Renal cortex interstitium (tissue), 11 donors: Measurements from ENCODE around the gene ARAP2. TPM values are rescaled to one million over a fixed set of nuclear protein-coding genes. Genes with fewer than 3 reads are reported as not detected.

ENCODE experiments used
- DNase-seq, 11 donors: peaks; one replicate each; pipeline ENCODE4 v3.0.0-alpha.2; 2013; ENCODE audit warnings: low read depth in 9 of 11, low spot score in 4 of 11; ENCODE audit errors: extremely low read depth in 1 of 11
- polyA plus RNA-seq, 3 donors: library from polyadenylated mRNA; unstranded; fragments of 120-200 nt; gene quantifications; one replicate each; pipeline ENCODE4 v1.2.1, GENCODE V29; 2013; ENCODE audit not compliant: insufficient read length in 3 of 3

Gene ARAP2
- polyA plus RNA-seq, 3 donors, result 4.6 to 8.4 (median 7.2) TPM

GRCh38 chr4:36078319-36078718 lies 166.0 kb downstream of the ARAP2 start:
- no peak for DNase-seq

GRCh38 chr4:36072529-36072928 lies 171.8 kb downstream of the ARAP2 start:
- DNase-seq, result no peak

- DNase-seq, result no peak
These were observed 177.2 kb downstream of the ARAP2 start for GRCh38 chr4:36067116-36067515.

- DNase-seq, result no peak
These were observed 178.9 kb downstream of the ARAP2 start for GRCh38 chr4:36065274-36065871.

- no peak for DNase-seq
These were observed 180.2 kb downstream of the ARAP2 start for GRCh38 chr4:36064117-36064516.

- DNase-seq, result no peak
These were observed 188.2 kb downstream of the ARAP2 start for GRCh38 chr4:36056136-36056535.

GRCh38 chr4:36054694-36055422 lies 189.5 kb downstream of the ARAP2 start:
- no peak for DNase-seq

- DNase-seq, result no peak
These were observed 190.4 kb downstream of the ARAP2 start for GRCh38 chr4:36053930-36054329.

GRCh38 chr4:36051634-36052033 lies 192.7 kb downstream of the ARAP2 start:
- no peak for DNase-seq

GRCh38 chr4:36046026-36046425 lies 198.3 kb downstream of the ARAP2 start:
- DNase-seq, result no peak

- no peak for DNase-seq
These were observed 200.4 kb downstream of the ARAP2 start for GRCh38 chr4:36043901-36044300.

GRCh38 chr4:36043241-36043640 lies 201.1 kb downstream of the ARAP2 start:
- no peak for DNase-seq

- DNase-seq, result no peak
These were observed 202.0 kb downstream of the ARAP2 start for GRCh38 chr4:36042122-36042970.

- no peak for DNase-seq
These were observed 203.0 kb downstream of the ARAP2 start for GRCh38 chr4:36041340-36041739.

- DNase-seq, result no peak
These were observed 205.3 kb downstream of the ARAP2 start for GRCh38 chr4:36039026-36039425.

GRCh38 chr4:36038491-36038890 lies 205.8 kb downstream of the ARAP2 start:
- no peak for DNase-seq

- no peak for DNase-seq
These were observed 207.2 kb downstream of the ARAP2 start for GRCh38 chr4:36037127-36037526.

GRCh38 chr4:36029951-36030350 lies 214.4 kb downstream of the ARAP2 start:
- DNase-seq, result no peak

GRCh38 chr4:36027203-36027602 lies 217.1 kb downstream of the ARAP2 start:
- no peak for DNase-seq

- no peak for DNase-seq
These were observed 217.9 kb downstream of the ARAP2 start for GRCh38 chr4:36026348-36026880.
